ENCODE measurements around the gene DPP9.

Gene DPP9

GRCh38 chr19:4687396-4687795, 36.2 kb downstream of the DPP9 start:
- H3K4me2 ChIP-seq (ENCODE audit: low read length) = no peak overlapping the region
- H4K20me1 ChIP-seq (ENCODE audit: control insufficient read depth, insufficient read depth, low read depth, low read length) = no peaks in the 10 kb centered on the region
- H3K27me3 ChIP-seq (ENCODE audit: control insufficient read depth, low read length) = no peaks in the 10 kb centered on the region
- no peak overlapping the region for H3K4me3 ChIP-seq (ENCODE audit: low read length)
- peaks cover 32% of the 10 kb centered on the region for H3K36me3 ChIP-seq (ENCODE audit: control insufficient read depth, low read length)
- H3K9me2 ChIP-seq (replicated peaks; ENCODE audit: control insufficient read depth, low read length) = no peaks in the 10 kb centered on the region
- H3K27ac ChIP-seq (ENCODE audit: low read depth, low read length) = no peak overlapping the region
- no peaks in the 10 kb centered on the region for H3K4me1 ChIP-seq (ENCODE audit: control insufficient read depth, low read length)
- no peaks in the 10 kb centered on the region for H3K9me3 ChIP-seq (ENCODE audit: control insufficient read depth, insufficient read depth, low read length)
- H3F3A ChIP-seq (ENCODE audit: control insufficient read depth, insufficient read depth) = no peaks in the 10 kb centered on the region
- H3K79me2 ChIP-seq (ENCODE audit: control insufficient read depth, low read length) = no peaks in the 10 kb centered on the region
- no peak for TF ChIP-seq CTCF (IDR thresholded peaks at IDR 0.05; ENCODE audit: low read depth, low read length, poor library complexity, severe bottlenecking)
- no peak for TF ChIP-seq EZH2phosphoT487 (IDR thresholded peaks at IDR 0.05; ENCODE audit: borderline replicate concordance, low read length)

- H3K79me2 ChIP-seq (ENCODE audit: control insufficient read depth, low read length) = no peaks in the 10 kb centered on the region
- no peak overlapping the region for H3K27ac ChIP-seq (ENCODE audit: low read depth, low read length)
- H3K4me3 ChIP-seq (ENCODE audit: low read length) = no peak overlapping the region
- no peak overlapping the region for H3K4me2 ChIP-seq (ENCODE audit: low read length)
- no peaks in the 10 kb centered on the region for H3K9me2 ChIP-seq (replicated peaks; ENCODE audit: control insufficient read depth, low read length)
- H3K27me3 ChIP-seq (ENCODE audit: control insufficient read depth, low read length) = no peaks in the 10 kb centered on the region
- no peaks in the 10 kb centered on the region for H3K9me3 ChIP-seq (ENCODE audit: control insufficient read depth, insufficient read depth, low read length)
- TF ChIP-seq CTCF (IDR thresholded peaks at IDR 0.05; ENCODE audit: low read depth, low read length, poor library complexity, severe bottlenecking) = no peak
- TF ChIP-seq EZH2phosphoT487 (IDR thresholded peaks at IDR 0.05; ENCODE audit: borderline replicate concordance, low read length) = no peak
- H3K36me3 ChIP-seq (ENCODE audit: control insufficient read depth, low read length) = peaks cover 26% of the 10 kb centered on the region; the same call in 1 of the 2 replicates
- no peaks in the 10 kb centered on the region for H3K4me1 ChIP-seq (ENCODE audit: control insufficient read depth, low read length)
- no peaks in the 10 kb centered on the region for H4K20me1 ChIP-seq (ENCODE audit: control insufficient read depth, insufficient read depth, low read depth, low read length)
- H3F3A ChIP-seq (ENCODE audit: control insufficient read depth, insufficient read depth) = no peaks in the 10 kb centered on the region
These were observed 36.9 kb downstream of the DPP9 start for GRCh38 chr19:4686700-4687099.

GRCh38 chr19:4684312-4685095, 39.1 kb downstream of the DPP9 start:
- H3K4me1 ChIP-seq (ENCODE audit: control insufficient read depth, low read length) = no peaks in the 10 kb centered on the region
- no peaks in the 10 kb centered on the region for H3K27me3 ChIP-seq (ENCODE audit: control insufficient read depth, low read length)
- no peaks in the 10 kb centered on the region for H3F3A ChIP-seq (ENCODE audit: control insufficient read depth, insufficient read depth)
- no peak overlapping the region for H3K27ac ChIP-seq (ENCODE audit: low read depth, low read length)
- no peaks in the 10 kb centered on the region for H3K9me3 ChIP-seq (ENCODE audit: control insufficient read depth, insufficient read depth, low read length)
- no peak overlapping the region for H3K4me3 ChIP-seq (ENCODE audit: low read length)
- no peaks in the 10 kb centered on the region for H3K9me2 ChIP-seq (replicated peaks; ENCODE audit: control insufficient read depth, low read length)
- no peak for TF ChIP-seq EZH2phosphoT487 (IDR thresholded peaks at IDR 0.05; ENCODE audit: borderline replicate concordance, low read length)
- TF ChIP-seq CTCF (IDR thresholded peaks at IDR 0.05; ENCODE audit: low read depth, low read length, poor library complexity, severe bottlenecking) = no peak
- H3K36me3 ChIP-seq (ENCODE audit: control insufficient read depth, low read length) = peaks cover 14% of the 10 kb centered on the region
- no peaks in the 10 kb centered on the region for H3K79me2 ChIP-seq (ENCODE audit: control insufficient read depth, low read length)
- H4K20me1 ChIP-seq (ENCODE audit: control insufficient read depth, insufficient read depth, low read depth, low read length) = no peaks in the 10 kb centered on the region
- H3K4me2 ChIP-seq (ENCODE audit: low read length) = no peak overlapping the region

Data from DOHH2 (cell line).